Measurements from ENCODE around the gene ZNRF3. TPM values are rescaled to one million over a fixed set of nuclear protein-coding genes. Genes with fewer than 3 reads are reported as not detected.

The ZNRF3 gene
- total and polyA plus RNA-seq, 4 donors, result 3.5 to 10.2 (median 6.9) TPM

GRCh38 chr22:28921585-28921879, 38.2 kb downstream of the ZNRF3 start:
- no peaks in the 10 kb centered on the region for H3K9me3 ChIP-seq (ENCODE audit: control insufficient read depth in 4 of 4, insufficient read depth in 3 of 4, low read length in 3 of 4)
- no peak overlapping the region for H3K4me3 ChIP-seq
- no peak overlapping the region for H3K9ac ChIP-seq (ENCODE audit: insufficient read depth in 1 of 2, low read length in 2 of 2)
- no peak overlapping the region for H3K27ac ChIP-seq (ENCODE audit: low read depth in 1 of 2, low read length in 1 of 2)
- no peak for DNase-seq
- 52 to 89% methylated on average over 1 of the region's 1 CpG for WGBS, 2 donors
- H3K4me1 ChIP-seq (ENCODE audit: control insufficient read depth in 5 of 5, insufficient read depth in 5 of 5, low read length in 5 of 5), result peaks cover 16 to 68% (median 49%) of the 10 kb centered on the region in 5 donors
- H3K27me3 ChIP-seq (ENCODE audit: control insufficient read depth in 3 of 3, insufficient read depth in 3 of 3, low read length in 2 of 3), result no peaks in the 10 kb centered on the region
- H3K36me3 ChIP-seq (ENCODE audit: control insufficient read depth in 4 of 4, insufficient read depth in 4 of 4, low read length in 4 of 4), result peaks cover 0 to 3% (median 0%) of the 10 kb centered on the region in 4 donors
- ATAC-seq (ENCODE audit: insufficient read depth, low FRiP score), result no peak
- TF ChIP-seq CTCF (IDR thresholded peaks at IDR 0.05; ENCODE audit: control extremely low read depth, extremely low read depth), result no peak

- no peak for DNase-seq
- H3K27ac ChIP-seq (ENCODE audit: low read depth in 1 of 2, low read length in 1 of 2), result peak overlapping the region in 1 of 2 donors; percentile 39
- ATAC-seq (ENCODE audit: insufficient read depth, low FRiP score), result no peak
- H3K27me3 ChIP-seq (ENCODE audit: control insufficient read depth in 3 of 3, insufficient read depth in 3 of 3, low read length in 2 of 3), result no peaks in the 10 kb centered on the region
- peaks cover 4 to 66% (median 42%) of the 10 kb centered on the region in 5 donors for H3K4me1 ChIP-seq (ENCODE audit: control insufficient read depth in 5 of 5, insufficient read depth in 5 of 5, low read length in 5 of 5)
- WGBS, 2 donors, result 59 to 81% methylated on average over 8 of the region's 8 CpGs
- no peak overlapping the region for H3K9ac ChIP-seq (ENCODE audit: insufficient read depth in 1 of 2, low read length in 2 of 2)
- no peaks in the 10 kb centered on the region for H3K36me3 ChIP-seq (ENCODE audit: control insufficient read depth in 4 of 4, insufficient read depth in 4 of 4, low read length in 4 of 4)
- H3K9me3 ChIP-seq (ENCODE audit: control insufficient read depth in 4 of 4, insufficient read depth in 3 of 4, low read length in 3 of 4), result peaks cover 0 to under 1% (median 0%) of the 10 kb centered on the region in 4 donors
- no peak overlapping the region for H3K4me3 ChIP-seq
- TF ChIP-seq CTCF (IDR thresholded peaks at IDR 0.05; ENCODE audit: control extremely low read depth, extremely low read depth), result no peak
Measured at GRCh38 chr22:28922540-28923244, 39.3 kb downstream of the ZNRF3 start.

GRCh38 chr22:28923826-28924732, 40.7 kb downstream of the ZNRF3 start:
- Histone ChIP-seq H3K9me3 (ENCODE audit: control insufficient read depth in 4 of 4, insufficient read depth in 3 of 4, low read length in 3 of 4) (peaks cover 0 to 1% (median 0%) of the 10 kb centered on the region in 4 donors), H3K27me3 (ENCODE audit: control insufficient read depth in 3 of 3, insufficient read depth in 3 of 3, low read length in 2 of 3) (no peaks in the 10 kb centered on the region), H3K4me1 (ENCODE audit: control insufficient read depth in 5 of 5, insufficient read depth in 5 of 5, low read length in 5 of 5) (peaks cover 2 to 53% (median 30%) of the 10 kb centered on the region in 5 donors), H3K4me3 (no peak overlapping the region), H3K27ac (ENCODE audit: low read depth in 1 of 2, low read length in 1 of 2) (peak overlapping the region in 1 of 2 donors; percentile 51), H3K36me3 (ENCODE audit: control insufficient read depth in 4 of 4, insufficient read depth in 4 of 4, low read length in 4 of 4) (no peaks in the 10 kb centered on the region), H3K9ac (ENCODE audit: insufficient read depth in 1 of 2, low read length in 2 of 2) (peak overlapping the region in 1 of 2 donors; percentile 47)
- no peak for ATAC-seq (ENCODE audit: insufficient read depth, low FRiP score)
- peak; percentile 60 to 82 (median 76) for DNase-seq
- TF ChIP-seq CTCF (IDR thresholded peaks at IDR 0.05; ENCODE audit: control extremely low read depth, extremely low read depth), result no peak
- 48 to 70% methylated on average over 24 of the region's 24 CpGs for WGBS, 2 donors

All from lung (tissue), 12 donors.